Peyer's patch (tissue), 4 donors: ENCODE measurements around the gene MAST2.

Source experiments
- POLR2A ChIP-seq, 2 donors: fragments of 450-650 bp; IDR thresholded peaks; one replicate each; pipeline ENCODE4 v1.5.1; 2017; ENCODE audit warnings: antibody characterized with exemption in 2 of 2, mild to moderate bottlenecking in 2 of 2, moderate library complexity in 2 of 2
- TF ChIP-seq, protein P1 (sequence below), 6 experiments: fragments of 450-650 bp in 4 of 6; fragments of 200-600 bp in 2 of 6; sonication (generic) in 1 of 6; IDR thresholded peaks; one replicate each; pipeline ENCODE4 v1.5.1; 2017 to 2019; ENCODE audit warnings: antibody characterized with exemption in 6 of 6, mild to moderate bottlenecking in 3 of 6, moderate library complexity in 1 of 6

GRCh38 chr1:45976623-45977022 is 173.2 kb downstream of the MAST2 start:
- TF ChIP-seq, protein P1, sequence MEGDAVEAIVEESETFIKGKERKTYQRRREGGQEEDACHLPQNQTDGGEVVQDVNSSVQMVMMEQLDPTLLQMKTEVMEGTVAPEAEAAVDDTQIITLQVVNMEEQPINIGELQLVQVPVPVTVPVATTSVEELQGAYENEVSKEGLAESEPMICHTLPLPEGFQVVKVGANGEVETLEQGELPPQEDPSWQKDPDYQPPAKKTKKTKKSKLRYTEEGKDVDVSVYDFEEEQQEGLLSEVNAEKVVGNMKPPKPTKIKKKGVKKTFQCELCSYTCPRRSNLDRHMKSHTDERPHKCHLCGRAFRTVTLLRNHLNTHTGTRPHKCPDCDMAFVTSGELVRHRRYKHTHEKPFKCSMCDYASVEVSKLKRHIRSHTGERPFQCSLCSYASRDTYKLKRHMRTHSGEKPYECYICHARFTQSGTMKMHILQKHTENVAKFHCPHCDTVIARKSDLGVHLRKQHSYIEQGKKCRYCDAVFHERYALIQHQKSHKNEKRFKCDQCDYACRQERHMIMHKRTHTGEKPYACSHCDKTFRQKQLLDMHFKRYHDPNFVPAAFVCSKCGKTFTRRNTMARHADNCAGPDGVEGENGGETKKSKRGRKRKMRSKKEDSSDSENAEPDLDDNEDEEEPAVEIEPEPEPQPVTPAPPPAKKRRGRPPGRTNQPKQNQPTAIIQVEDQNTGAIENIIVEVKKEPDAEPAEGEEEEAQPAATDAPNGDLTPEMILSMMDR (IDR thresholded peaks at IDR 0.05), result no peak
- no peak for TF ChIP-seq POLR2A (IDR thresholded peaks at IDR 0.05)
